ENCODE measurements around the gene NAIP.
"Not testable (repeated sequence)": the region's sequence is repeated elsewhere in the genome, so short reads cannot be mapped to it uniquely, and the experiment has no call there.

NAIP gene

GRCh38 chr5:70925211-70925562 is 100.0 kb downstream of the NAIP start:
- DNase-seq (ENCODE audit: low read depth), result not testable (repeated sequence)

All from HS-27A (cell line).